Activated B cell treated with CpG ODN at 0.5 μM for 24 hours (primary cell): Measurements from ENCODE around the gene SLC39A9. TPM values are rescaled to one million over a fixed set of nuclear protein-coding genes. Genes with fewer than 3 reads are reported as not detected.

Experiments
- ATAC-seq: fragments of 200-7000 bp; cut with Tn5 transposase; one replicate; pipeline ENCODE4 v1.10.0; 2021; ENCODE audit warnings: low read depth, mild to moderate bottlenecking, moderate library complexity
- CTCF ChIA-PET: fragments of 350-600 bp; sonication (Branson Sonifier 250); formaldehyde crosslinking; loops from one replicate; lab custom pipeline; 2021; ENCODE audit warnings: antibody characterized with exemption; lab: Charles Lee
- POLR2A ChIA-PET: fragments of 350-600 bp; sonication (Branson Sonifier 250); formaldehyde crosslinking; loops from one replicate; lab custom pipeline; 2021; ENCODE audit warnings: antibody characterized with exemption; lab: Charles Lee
- DNase-seq: peaks from one replicate; pipeline ENCODE4 v3.0.0; 2022
- H3K27ac Mint-ChIP-seq: one replicate; pipeline ENCODE4 v1.8.0; 2020; ENCODE audit warnings: mixed read lengths
- H3K27me3 Mint-ChIP-seq: one replicate; pipeline ENCODE4 v1.8.0; 2021; ENCODE audit warnings: mixed read lengths
- H3K36me3 Mint-ChIP-seq: one replicate; pipeline ENCODE4 v1.8.0; 2021; ENCODE audit warnings: low read depth, mixed read lengths
- H3K4me1 Mint-ChIP-seq: one replicate; pipeline ENCODE4 v1.8.0; 2021; ENCODE audit warnings: mixed read lengths
- H3K4me3 Mint-ChIP-seq: one replicate; pipeline ENCODE4 v1.8.0; 2020; ENCODE audit warnings: mild to moderate bottlenecking, mixed read lengths
- H3K9me3 Mint-ChIP-seq: one replicate; pipeline ENCODE4 v1.8.0; 2020; ENCODE audit warnings: mixed read lengths
- CTCF ChIP-seq: fragments of 200-600 bp; IDR thresholded peaks from one replicate; pipeline ENCODE4 v1.8.0; 2022; ENCODE audit warnings: antibody characterized with exemption, mild to moderate bottlenecking
- intact Hi-C: fragments of 100-400 bp; cut with micrococcal nuclease; formaldehyde crosslinking; loops from one replicate; pipeline ENCODE4 v1.15.1; 2024
- total RNA-seq: library from RNA; stranded (reverse); gene quantifications from 2 replicates; pipeline ENCODE4 v1.2.3, GENCODE V29; 2022

SLC39A9 gene
- total RNA-seq, 1 donor from 2014 or later, result 54.5 TPM

GRCh38 chr14:69398818-69399210 is 322 bp downstream of the SLC39A9 start:
- H3K9me3 Mint-ChIP-seq, result no peaks in the 10 kb centered on the region
- H3K4me1 Mint-ChIP-seq, result peaks cover 59% of the 10 kb centered on the region
- H3K36me3 Mint-ChIP-seq, result peaks cover 50% of the 10 kb centered on the region
- no peaks in the 10 kb centered on the region for H3K27me3 Mint-ChIP-seq
- DNase-seq, result peak; percentile 63
- intact Hi-C loops, result loop anchor here (1.0 to 5.0 kb wide), 11 partner anchors 30 to 1578 kb away; partner anchors contain the start of genes COX16, DCAF5, EXD2 and SRSF5
- peak; percentile 23 for ATAC-seq
- peak overlapping the region; percentile 96 for H3K27ac Mint-ChIP-seq
- POLR2A ChIA-PET, result interaction anchor here (1.0 to 2.8 kb wide), 16 partner anchors 11 to 368 kb away, joined by 3 to 30 read pairs (median 6); partner anchors contain the start of genes DCAF5, EXD2, SRSF5 and SUSD6
- CTCF ChIA-PET, result interaction anchor here (2.1 kb wide), 1 partner anchor 61 kb away, joined by 19 read pairs; no protein-coding TSS in a partner anchor
- no peak for TF ChIP-seq CTCF
- H3K4me3 Mint-ChIP-seq, result peak overlapping the region; percentile 89

- POLR2A ChIA-PET, result interaction anchor here (0.7 to 1.0 kb wide), 2 partner anchors 38 to 43 kb away, joined by 3 read pairs; no protein-coding TSS in a partner anchor
- Mint-ChIP-seq H3K4me3 (peak overlapping the region; percentile 89), H3K27ac (no peak overlapping the region), H3K9me3 (peaks cover 3% of the 10 kb centered on the region), H3K4me1 (peaks cover 61% of the 10 kb centered on the region), H3K36me3 (peaks cover 46% of the 10 kb centered on the region), H3K27me3 (no peaks in the 10 kb centered on the region)
- DNase-seq (no peak), ATAC-seq (no peak)
- intact Hi-C loops, result loop anchor here (2.0 to 5.0 kb wide), 4 partner anchors 29 to 1579 kb away; no protein-coding TSS in a partner anchor
- no peak for TF ChIP-seq CTCF
- CTCF ChIA-PET, result no interaction called here
Observed at GRCh38 chr14:69399750-69400149, 1.3 kb downstream of the SLC39A9 start.

- H3K36me3 Mint-ChIP-seq, result peaks cover 46% of the 10 kb centered on the region
- no peak for ATAC-seq
Observed at GRCh38 chr14:69400154-69400553, 1.7 kb downstream of the SLC39A9 start.

GRCh38 chr14:69401841-69402240 is 3.3 kb downstream of the SLC39A9 start:
- Mint-ChIP-seq H3K4me3 (no peak overlapping the region), H3K4me1 (peaks cover 43% of the 10 kb centered on the region), H3K27ac (no peak overlapping the region), H3K9me3 (peaks cover 4% of the 10 kb centered on the region), H3K36me3 (peaks cover 37% of the 10 kb centered on the region), H3K27me3 (no peaks in the 10 kb centered on the region)
- DNase-seq (no peak), ATAC-seq (no peak)
- ChIA-PET POLR2A (no interaction called here), CTCF (no interaction called here)
- intact Hi-C loops, result no loop called here
- TF ChIP-seq CTCF, result no peak

More at GRCh38 chr14:69400154-69400553, 1.7 kb downstream of the SLC39A9 start:
- no peak for TF ChIP-seq CTCF
- ChIA-PET POLR2A (interaction anchor here (0.7 to 1.0 kb wide), 2 partner anchors 38 to 42 kb away, joined by 3 read pairs; no protein-coding TSS in a partner anchor), CTCF (no interaction called here)
- Mint-ChIP-seq H3K27ac (no peak overlapping the region), H3K27me3 (no peaks in the 10 kb centered on the region), H3K4me3 (peak overlapping the region; percentile 89), H3K4me1 (peaks cover 59% of the 10 kb centered on the region), H3K9me3 (peaks cover 4% of the 10 kb centered on the region)
- intact Hi-C loops, result no loop called here
- DNase-seq, result no peak

- Mint-ChIP-seq H3K36me3 (peaks cover 34% of the 10 kb centered on the region), H3K4me3 (no peak overlapping the region), H3K9me3 (peaks cover 4% of the 10 kb centered on the region), H3K27me3 (no peaks in the 10 kb centered on the region), H3K27ac (no peak overlapping the region), H3K4me1 (peaks cover 27% of the 10 kb centered on the region)
- ATAC-seq, result no peak
- POLR2A ChIA-PET, result interaction anchor here (0.9 kb wide), 1 partner anchor 86 kb away, joined by 3 read pairs; no protein-coding TSS in a partner anchor
- TF ChIP-seq CTCF, result no peak
- CTCF ChIA-PET, result no interaction called here
- no peak for DNase-seq
- intact Hi-C loops, result no loop called here
Observed at GRCh38 chr14:69404478-69404877, 6.0 kb downstream of the SLC39A9 start.
